ENCODE data around the gene ERVFRD-1. TPM values are rescaled to one million over a fixed set of nuclear protein-coding genes. Genes with fewer than 3 reads are reported as not detected.

Gene ERVFRD-1
- polyA plus RNA-seq, 1 donor (not counting 4 experiments of a cell fraction or from before 2014, with no cell fraction given): not detected

GRCh38 chr6:11140056-11140455 lies 28.5 kb upstream of the ERVFRD-1 start:
- peaks cover 3 to 4% of the 10 kb centered on the region in 2 experiments for H3K36me3 ChIP-seq (ENCODE audit: control insufficient read depth in 2 of 2, extremely low read depth in 1 of 2, insufficient read depth in 2 of 2, low read length in 2 of 2)
- DNase-seq (ENCODE audit: low read depth, low spot score): no peak
- H3K9me1 ChIP-seq (ENCODE audit: control insufficient read depth, extremely low read depth, insufficient read depth, low read length): no peaks in the 10 kb centered on the region
- dilution Hi-C loops (cut with MboI; ENCODE audit: extremely low pct_ligation_motif_present, low sequenced_read_pairs): no loop called here
- no peaks in the 10 kb centered on the region for H3K27me3 ChIP-seq (ENCODE audit: control insufficient read depth, extremely low read depth, insufficient read depth, low read length)
- H3K79me2 ChIP-seq (ENCODE audit: control insufficient read depth, insufficient read depth, low read length): no peaks in the 10 kb centered on the region
- H4K20me1 ChIP-seq (ENCODE audit: control insufficient read depth, extremely low read depth, insufficient read depth, low read length): no peaks in the 10 kb centered on the region
- H3K4me3 ChIP-seq (ENCODE audit: control insufficient read depth in 2 of 3, extremely low read depth in 1 of 3, insufficient read depth in 2 of 3, low read depth in 1 of 3, low read length in 3 of 3): no peak overlapping the region
- peaks cover 67% of the 10 kb centered on the region for H3K4me1 ChIP-seq (ENCODE audit: control insufficient read depth, extremely low read depth, insufficient read depth, low read length)
- TF ChIP-seq EZH2 (IDR thresholded peaks at IDR 0.05; ENCODE audit: low read length): no peak
- no peak for TF ChIP-seq CTCF (optimal IDR thresholded peaks at IDR 0.05 in 1 of 3, IDR thresholded peaks at IDR 0.05 in 1 of 3, conservative IDR thresholded peaks at IDR 0.05 in 1 of 3; ENCODE audit: extremely low read depth in 1 of 3, insufficient read depth in 2 of 3, low read length in 3 of 3)
- FAIRE-seq: peak; percentile 44
- no peak overlapping the region for H2AFZ ChIP-seq (ENCODE audit: control insufficient read depth, low read length)
- H3K9me3 ChIP-seq (ENCODE audit: control insufficient read depth, low read depth, low read length): no peaks in the 10 kb centered on the region
- peak overlapping the region; percentile 87 for H3K27ac ChIP-seq (ENCODE audit: control insufficient read depth, insufficient read depth, low read length)
- H3K4me2 ChIP-seq (ENCODE audit: control insufficient read depth, extremely low read depth, insufficient read depth, low read depth, low read length): peak overlapping the region; percentile 6
- no peak overlapping the region for H3K9ac ChIP-seq (ENCODE audit: control insufficient read depth, extremely low read depth, insufficient read depth, low read length)

GRCh38 chr6:11139051-11139960 lies 27.8 kb upstream of the ERVFRD-1 start:
- H3K9ac ChIP-seq (ENCODE audit: control insufficient read depth, extremely low read depth, insufficient read depth, low read length): peak overlapping the region; percentile 31
- H3K27me3 ChIP-seq (ENCODE audit: control insufficient read depth, extremely low read depth, insufficient read depth, low read length): no peaks in the 10 kb centered on the region
- FAIRE-seq: peak; percentile 93
- H3K4me2 ChIP-seq (ENCODE audit: control insufficient read depth, extremely low read depth, insufficient read depth, low read depth, low read length): peak overlapping the region; percentile 75
- H3K9me1 ChIP-seq (ENCODE audit: control insufficient read depth, extremely low read depth, insufficient read depth, low read length): no peaks in the 10 kb centered on the region
- TF ChIP-seq EZH2 (IDR thresholded peaks at IDR 0.05; ENCODE audit: low read length) (no peak), CTCF (optimal IDR thresholded peaks at IDR 0.05 in 1 of 3, IDR thresholded peaks at IDR 0.05 in 1 of 3, conservative IDR thresholded peaks at IDR 0.05 in 1 of 3; ENCODE audit: extremely low read depth in 1 of 3, insufficient read depth in 2 of 3, low read length in 3 of 3) (no peak)
- DNase-seq (ENCODE audit: low read depth, low spot score): peak; percentile 89
- H3K4me1 ChIP-seq (ENCODE audit: control insufficient read depth, extremely low read depth, insufficient read depth, low read length): peaks cover 62% of the 10 kb centered on the region
- peak overlapping the region in 2 of 3 experiments; percentile 37 to 38 for H3K4me3 ChIP-seq (ENCODE audit: control insufficient read depth in 2 of 3, extremely low read depth in 1 of 3, insufficient read depth in 2 of 3, low read depth in 1 of 3, low read length in 3 of 3)
- no peaks in the 10 kb centered on the region for H3K9me3 ChIP-seq (ENCODE audit: control insufficient read depth, low read depth, low read length)
- H3K79me2 ChIP-seq (ENCODE audit: control insufficient read depth, insufficient read depth, low read length): no peaks in the 10 kb centered on the region
- H2AFZ ChIP-seq (ENCODE audit: control insufficient read depth, low read length): peak overlapping the region; percentile 18
- H3K36me3 ChIP-seq (ENCODE audit: control insufficient read depth in 2 of 2, extremely low read depth in 1 of 2, insufficient read depth in 2 of 2, low read length in 2 of 2): peaks cover 5 to 7% of the 10 kb centered on the region in 2 experiments
- no peaks in the 10 kb centered on the region for H4K20me1 ChIP-seq (ENCODE audit: control insufficient read depth, extremely low read depth, insufficient read depth, low read length)
- peak overlapping the region; percentile 87 for H3K27ac ChIP-seq (ENCODE audit: control insufficient read depth, insufficient read depth, low read length)
- dilution Hi-C loops (cut with MboI; ENCODE audit: extremely low pct_ligation_motif_present, low sequenced_read_pairs): no loop called here
